BJ (cell line): Measurements from ENCODE around the gene LRRC8D. TPM values are rescaled to one million over a fixed set of nuclear protein-coding genes. Genes with fewer than 3 reads are reported as not detected.

Source experiments
- CTCF ChIA-PET: fragments of 350-600 bp; formaldehyde crosslinking; extraction: SDS; loops from one replicate; lab custom pipeline; 2021; ENCODE audit warnings: antibody characterized with exemption, inconsistent platforms; lab: Yijun Ruan, JAX
- POLR2A ChIA-PET: fragments of 300-600 bp; sonication (Branson Sonifier 250); formaldehyde crosslinking; extraction: SDS; loops from one replicate; lab custom pipeline; 2021; ENCODE audit warnings: antibody characterized with exemption; lab: Charles Lee
- DNase-seq: peaks from one replicate; pipeline ENCODE4 v3.0.0-alpha.2; 2011; ENCODE audit warnings: low read depth
- H3K27me3 ChIP-seq: 2 replicates; pipeline ENCODE4 v1.6.0; 2011; ENCODE audit warnings: low read length; ENCODE audit not compliant: control insufficient read depth, insufficient read depth
- H3K36me3 ChIP-seq: 2 replicates; pipeline ENCODE4 v1.5.1; 2011; ENCODE audit warnings: low read length; ENCODE audit not compliant: control insufficient read depth, insufficient read depth
- H3K4me3 ChIP-seq: 2 replicates; pipeline ENCODE4 v1.5.1; 2011; ENCODE audit warnings: low read depth, mild to moderate bottlenecking, control low read depth, low read length
- polyA plus RNA-seq: library from polyadenylated mRNA; depleted of rRNA; stranded (reverse); fragments of >200 nt; gene quantifications from 2 replicates; pipeline ENCODE4 v1.2.3, GENCODE V29; 2011
- TF ChIP-seq, protein P1 (sequence below): IDR thresholded peaks from 2 replicates; pipeline ENCODE4 v1.5.1; 2011; ENCODE audit warnings: low read depth, mild to moderate bottlenecking, control low read depth, inconsistent platforms, low read length, moderate library complexity; ENCODE audit not compliant: insufficient read depth

Gene LRRC8D
- polyA plus RNA-seq, 1 experiment, result 51.9 TPM

DNA sequence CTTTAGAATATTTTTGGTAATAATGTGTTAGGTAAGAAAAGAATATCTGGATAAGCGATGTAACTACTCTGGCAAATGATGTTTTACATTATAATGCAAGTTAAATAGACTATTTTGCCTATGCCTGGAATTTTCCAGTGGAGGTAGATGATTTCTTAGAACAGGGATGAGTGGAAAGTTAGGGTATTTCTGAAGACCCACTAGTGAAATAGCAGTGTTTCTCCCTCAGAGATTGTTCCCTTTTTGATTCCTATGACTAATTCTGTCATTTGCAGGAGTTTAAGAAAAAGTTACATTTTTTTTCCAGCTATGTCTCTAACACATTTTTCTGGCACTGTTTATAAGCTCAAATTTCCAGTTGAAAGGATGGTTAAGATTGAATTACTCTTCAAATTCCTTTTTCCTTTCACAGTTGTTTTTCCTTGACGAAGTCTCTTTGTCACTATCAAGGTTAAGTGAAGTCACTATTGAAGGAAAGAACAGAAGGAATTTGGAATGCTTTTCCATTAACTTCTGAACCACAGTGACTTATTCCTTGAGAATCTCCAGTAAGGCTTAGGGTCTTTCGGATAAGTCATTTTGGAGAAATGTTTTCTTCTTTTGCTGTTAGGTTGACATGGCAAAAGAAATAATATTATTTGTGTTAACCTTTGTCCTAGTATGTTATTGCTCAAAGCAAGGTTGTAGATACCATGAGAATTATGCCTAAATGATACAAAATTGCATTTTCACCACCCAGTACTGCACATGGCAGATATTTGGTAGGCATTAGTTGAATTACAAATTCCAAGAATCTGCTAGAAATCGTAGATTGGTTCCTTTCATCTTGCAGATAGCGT is 131.2 kb downstream of the LRRC8D start:
- ChIA-PET POLR2A (interaction anchor here (0.5 kb wide), 1 partner anchor 26 kb away, joined by 3 read pairs; no protein-coding TSS in a partner anchor), CTCF (no interaction called here)
- Histone ChIP-seq H3K36me3 (no peaks in the 10 kb centered on the region), H3K27me3 (no peaks in the 10 kb centered on the region), H3K4me3 (no peak overlapping the region)
- TF ChIP-seq, protein P1, sequence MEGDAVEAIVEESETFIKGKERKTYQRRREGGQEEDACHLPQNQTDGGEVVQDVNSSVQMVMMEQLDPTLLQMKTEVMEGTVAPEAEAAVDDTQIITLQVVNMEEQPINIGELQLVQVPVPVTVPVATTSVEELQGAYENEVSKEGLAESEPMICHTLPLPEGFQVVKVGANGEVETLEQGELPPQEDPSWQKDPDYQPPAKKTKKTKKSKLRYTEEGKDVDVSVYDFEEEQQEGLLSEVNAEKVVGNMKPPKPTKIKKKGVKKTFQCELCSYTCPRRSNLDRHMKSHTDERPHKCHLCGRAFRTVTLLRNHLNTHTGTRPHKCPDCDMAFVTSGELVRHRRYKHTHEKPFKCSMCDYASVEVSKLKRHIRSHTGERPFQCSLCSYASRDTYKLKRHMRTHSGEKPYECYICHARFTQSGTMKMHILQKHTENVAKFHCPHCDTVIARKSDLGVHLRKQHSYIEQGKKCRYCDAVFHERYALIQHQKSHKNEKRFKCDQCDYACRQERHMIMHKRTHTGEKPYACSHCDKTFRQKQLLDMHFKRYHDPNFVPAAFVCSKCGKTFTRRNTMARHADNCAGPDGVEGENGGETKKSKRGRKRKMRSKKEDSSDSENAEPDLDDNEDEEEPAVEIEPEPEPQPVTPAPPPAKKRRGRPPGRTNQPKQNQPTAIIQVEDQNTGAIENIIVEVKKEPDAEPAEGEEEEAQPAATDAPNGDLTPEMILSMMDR, result no peak
- peak; percentile 82 for DNase-seq

DNA sequence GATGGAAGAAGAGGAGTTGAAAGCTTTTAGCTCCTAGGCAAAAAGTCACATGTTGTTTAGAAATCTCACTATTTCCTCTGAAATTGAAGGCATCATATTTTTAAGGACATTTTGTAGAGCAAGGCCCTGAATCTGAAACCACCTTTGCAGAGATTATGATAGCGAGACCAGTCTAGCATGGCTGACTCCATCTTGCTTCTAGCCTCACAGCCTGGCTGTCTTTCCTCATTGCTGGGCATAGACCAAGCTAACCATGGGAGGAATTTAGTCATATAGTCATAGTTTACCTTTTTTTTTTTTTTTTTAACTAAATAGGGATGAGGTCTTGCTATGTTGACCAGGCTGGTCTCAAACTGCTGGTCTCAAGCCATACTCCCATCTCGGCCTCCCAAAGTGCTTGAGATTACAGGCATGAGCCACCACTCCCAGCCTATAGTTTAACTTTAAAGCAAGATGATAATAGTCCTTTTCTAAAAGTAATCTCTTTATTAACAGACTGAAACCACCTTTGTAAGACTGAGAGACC is 131.8 kb downstream of the LRRC8D start:
- Histone ChIP-seq H3K36me3 (no peaks in the 10 kb centered on the region), H3K27me3 (no peaks in the 10 kb centered on the region), H3K4me3 (no peak overlapping the region)
- POLR2A ChIA-PET, result interaction anchor here (0.5 kb wide), 1 partner anchor 25 kb away, joined by 3 read pairs; no protein-coding TSS in a partner anchor
- no peak for DNase-seq
- CTCF ChIA-PET, result no interaction called here
- TF ChIP-seq, protein P1, result no peak

DNA sequence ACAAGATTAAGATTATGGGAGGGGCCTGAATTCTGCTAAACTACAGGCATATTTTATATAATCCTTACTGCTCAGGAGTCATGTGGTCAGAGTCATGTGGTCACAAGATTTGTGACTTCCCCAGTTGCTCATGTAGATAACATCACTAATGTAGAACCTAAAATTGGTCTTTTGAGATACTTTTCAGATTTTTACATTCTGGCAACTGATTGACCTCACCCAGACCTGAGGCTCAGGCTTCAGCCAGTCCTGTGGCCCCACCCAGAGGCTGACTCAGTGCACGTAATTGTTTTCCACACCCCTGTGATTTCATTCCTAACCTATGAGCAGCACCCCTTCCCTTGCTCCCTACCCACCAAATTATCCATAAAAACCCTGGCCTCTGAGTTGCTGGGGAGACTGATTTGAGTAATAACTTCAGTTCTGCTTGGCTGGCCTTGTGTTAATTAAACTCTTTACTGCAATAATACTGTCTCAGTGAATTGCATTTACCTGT is 132.3 kb downstream of the LRRC8D start:
- Histone ChIP-seq H3K27me3 (no peaks in the 10 kb centered on the region), H3K36me3 (no peaks in the 10 kb centered on the region), H3K4me3 (no peak overlapping the region)
- ChIA-PET CTCF (no interaction called here), POLR2A (no interaction called here)
- TF ChIP-seq, protein P1, result no peak
- peak; percentile 92 for DNase-seq

DNA sequence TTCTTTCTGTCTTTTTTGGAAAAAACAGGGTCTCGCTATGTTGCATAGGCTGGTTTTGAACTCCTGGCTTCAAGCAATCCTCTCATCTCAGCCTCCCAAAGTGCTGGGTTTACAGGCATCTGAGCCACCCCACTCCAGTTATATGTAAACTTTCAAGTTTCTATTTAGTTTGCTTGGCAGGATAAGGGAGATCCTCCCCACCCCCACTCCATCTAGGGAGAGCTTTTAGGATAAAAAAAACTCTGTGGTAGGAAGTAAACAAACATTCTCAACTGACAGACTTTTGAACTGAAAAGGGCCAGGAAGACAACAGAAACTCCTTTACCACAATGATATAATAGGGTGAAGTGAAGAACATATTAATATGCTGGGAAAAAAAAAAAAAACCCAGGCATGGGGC is 133.1 kb downstream of the LRRC8D start:
- ChIA-PET POLR2A (no interaction called here), CTCF (interaction anchor here (0.6 kb wide), 1 partner anchor 126 kb away, joined by 5 read pairs; no protein-coding TSS in a partner anchor)
- no peaks in the 10 kb centered on the region for H3K27me3 ChIP-seq
- no peaks in the 10 kb centered on the region for H3K36me3 ChIP-seq
- H3K4me3 ChIP-seq, result no peak overlapping the region
- TF ChIP-seq, protein P1, result no peak
- no peak for DNase-seq

DNA sequence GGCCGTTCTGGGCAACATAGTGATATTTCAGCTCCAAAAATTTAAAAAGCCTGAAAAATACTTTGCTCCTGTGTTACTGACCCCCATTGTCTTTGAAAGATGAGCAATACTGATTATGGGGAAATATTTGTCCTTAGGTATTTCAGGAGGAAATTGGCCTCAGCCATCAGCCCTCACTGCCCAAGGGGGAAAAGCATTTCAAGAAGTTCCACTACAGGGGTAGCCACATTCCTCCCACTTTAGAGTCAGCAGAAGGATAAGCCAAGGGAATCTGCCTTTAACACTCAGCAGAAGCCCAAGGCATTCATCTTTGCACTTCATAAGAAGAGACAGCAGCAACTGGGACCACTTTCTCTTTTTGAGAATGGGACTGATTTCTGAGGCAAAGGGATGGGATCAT is 133.6 kb downstream of the LRRC8D start:
- Histone ChIP-seq H3K27me3 (no peaks in the 10 kb centered on the region), H3K36me3 (no peaks in the 10 kb centered on the region), H3K4me3 (no peak overlapping the region)
- ChIA-PET POLR2A (no interaction called here), CTCF (no interaction called here)
- TF ChIP-seq, protein P1, result no peak
- no peak for DNase-seq
